Measurements from ENCODE around the gene PARP3.
"Not testable (repeated sequence)": the region's sequence is repeated elsewhere in the genome, so short reads cannot be mapped to it uniquely, and the experiment has no call there.

Gene PARP3

GRCh38 chr3:51941798-51942602, at the start of gene PARP3, which contains the start of gene RRP9:
Gene PARP3 (plus strand): TSS chr3:51942363. CDS start chr3:51943356, 993 bp downstream.
Gene RRP9 (minus strand): TSS chr3:51941904. CDS start chr3:51941867, 37 bp downstream.
- peak; percentile 99 to 100 for DNase-seq (ENCODE audit: low read depth in 2 of 2)

- no peak for DNase-seq (ENCODE audit: low read depth in 2 of 2)
Measured at GRCh38 chr3:51894391-51894790, 47.8 kb upstream of the PARP3 start.

- DNase-seq (ENCODE audit: low read depth in 2 of 2): no peak
Measured at GRCh38 chr3:51894939-51895338, 47.2 kb upstream of the PARP3 start.

- DNase-seq (ENCODE audit: low read depth in 2 of 2): no peak
Measured at GRCh38 chr3:51896607-51897305, 45.4 kb upstream of the PARP3 start.

GRCh38 chr3:51897391-51897790, 44.8 kb upstream of the PARP3 start:
- no peak for DNase-seq (ENCODE audit: low read depth in 2 of 2)

- not testable (repeated sequence) for DNase-seq (ENCODE audit: low read depth in 2 of 2)
Measured at GRCh38 chr3:51900043-51900442, 42.1 kb upstream of the PARP3 start.

- DNase-seq (ENCODE audit: low read depth in 2 of 2): peak; percentile 11 to 22
Measured at GRCh38 chr3:51902361-51902760, 39.8 kb upstream of the PARP3 start.

- no peak for DNase-seq (ENCODE audit: low read depth in 2 of 2)
Measured at GRCh38 chr3:51904034-51904823, 37.9 kb upstream of the PARP3 start.

- DNase-seq (ENCODE audit: low read depth in 2 of 2): no peak
Measured at GRCh38 chr3:51908026-51908425, 34.1 kb upstream of the PARP3 start.

GRCh38 chr3:51916418-51916817, 25.7 kb upstream of the PARP3 start:
- no peak for DNase-seq (ENCODE audit: low read depth in 2 of 2)

GRCh38 chr3:51921081-51921578, 21.0 kb upstream of the PARP3 start:
- DNase-seq (ENCODE audit: low read depth in 2 of 2): no peak

GRCh38 chr3:51927061-51927977, 14.8 kb upstream of the PARP3 start:
- DNase-seq (ENCODE audit: low read depth in 2 of 2): no peak

GRCh38 chr3:51928438-51928837, 13.7 kb upstream of the PARP3 start:
- DNase-seq (ENCODE audit: low read depth in 2 of 2): no peak

- DNase-seq (ENCODE audit: low read depth in 2 of 2): not testable (repeated sequence)
Measured at GRCh38 chr3:51928981-51929380, 13.2 kb upstream of the PARP3 start.

- DNase-seq (ENCODE audit: low read depth in 2 of 2): no peak
Measured at GRCh38 chr3:51929420-51930003, 12.7 kb upstream of the PARP3 start.

GRCh38 chr3:51930439-51930838, 11.7 kb upstream of the PARP3 start:
- DNase-seq (ENCODE audit: low read depth in 2 of 2): no peak

- no peak for DNase-seq (ENCODE audit: low read depth in 2 of 2)
Measured at GRCh38 chr3:51931756-51932155, 10.4 kb upstream of the PARP3 start.

- no peak for DNase-seq (ENCODE audit: low read depth in 2 of 2)
Measured at GRCh38 chr3:51932471-51933370, 9.4 kb upstream of the PARP3 start.

- DNase-seq (ENCODE audit: low read depth in 2 of 2): no peak
Measured at GRCh38 chr3:51933471-51934138, 8.6 kb upstream of the PARP3 start.

All from stimulated activated CD4-positive, alpha-beta T cell treated with anti-CD3 and anti-CD28 coated beads, Interleukin-4, amount 100 ng/mL, for 48 hours (primary cell).